OCI-LY3 (cell line): ENCODE measurements around the gene SNRPB2.

Experiments
- H2AFZ ChIP-seq: fragments of 200-600, 300-600 bp; shearing (Covaris generic); 2 replicates; pipeline ENCODE4 v1.6.0; 2014; ENCODE audit warnings: antibody characterized with exemption, low read depth, low read length
- H3K27ac ChIP-seq: fragments of 200-600, 300-600 bp; sonication (generic); 2 replicates; pipeline ENCODE4 v1.5.1; 2014; ENCODE audit warnings: mild to moderate bottlenecking, low read length, moderate library complexity, mixed read lengths
- H3K27me3 ChIP-seq: fragments of 200-600, 300-600 bp; sonication (generic); 2 replicates; pipeline ENCODE4 v1.6.1; 2014; ENCODE audit warnings: low read depth, low read length, mixed read lengths
- H3K36me3 ChIP-seq: fragments of 200-600, 300-600 bp; sonication (generic); replicated peaks from 2 replicates; pipeline ENCODE3; 2014; ENCODE audit warnings: low read depth, low read length, mixed read lengths
- H3K4me1 ChIP-seq: fragments of 300-600, 200-600 bp; sonication (generic); 2 replicates; pipeline ENCODE4 v1.6.1; 2014; ENCODE audit warnings: low read length, mixed read lengths
- H3K4me2 ChIP-seq: fragments of 200-600, 300-600 bp; sonication (generic); 2 replicates; pipeline ENCODE4 v1.6.1; 2014; ENCODE audit warnings: low read length, mixed read lengths
- H3K4me3 ChIP-seq: fragments of 300-600, 200-600 bp; sonication (generic); 2 replicates; pipeline ENCODE4 v1.5.1; 2014; ENCODE audit warnings: antibody characterized with exemption, mild to moderate bottlenecking, low read length, moderate library complexity
- H3K79me2 ChIP-seq: fragments of 300-600, 200-600 bp; shearing (Covaris generic); 2 replicates; pipeline ENCODE4 v1.6.1; 2014; ENCODE audit warnings: mild to moderate bottlenecking, low read length, mixed read lengths
- H3K9ac ChIP-seq: fragments of 300-600, 200-600 bp; shearing (Covaris generic); 2 replicates; pipeline ENCODE4 v1.6.0; 2014; ENCODE audit warnings: mild to moderate bottlenecking, low read length, moderate library complexity
- H3K9me3 ChIP-seq: fragments of 200-600, 300-600 bp; shearing (Covaris generic); 2 replicates; pipeline ENCODE4 v1.6.1; 2014; ENCODE audit warnings: low read length, mixed read lengths; ENCODE audit not compliant: insufficient read depth
- H4K20me1 ChIP-seq: fragments of 200-600, 300-600 bp; sonication (generic); 2 replicates; pipeline ENCODE4 v1.6.1; 2016; ENCODE audit warnings: low read length, mixed read lengths; ENCODE audit not compliant: insufficient read depth
- CTCF ChIP-seq: fragments of 200-600, 300-600 bp; sonication (generic); IDR thresholded peaks from 2 replicates; pipeline ENCODE4 v1.5.1; 2014; ENCODE audit warnings: antibody characterized with exemption, low read length, low read depth
- EZH2phosphoT487 ChIP-seq: fragments of 200-600 bp; shearing (Covaris generic); IDR thresholded peaks from 2 replicates; pipeline ENCODE4 v1.6.1; 2018; ENCODE audit warnings: antibody characterized with exemption, mixed run types, low read depth

SNRPB2 gene

GRCh38 chr20:16711661-16712258 is 18.1 kb upstream of the SNRPB2 start:
- no peaks in the 10 kb centered on the region for H3K9me3 ChIP-seq
- no peak overlapping the region for H2AFZ ChIP-seq
- no peaks in the 10 kb centered on the region for H3K79me2 ChIP-seq
- 0 out of 2 replicates have a peak, but pooled peaks cover 2% of the 10 kb centered on the region for H3K27me3 ChIP-seq
- no peak overlapping the region for H3K4me3 ChIP-seq
- H4K20me1 ChIP-seq, result no peaks in the 10 kb centered on the region
- no peak overlapping the region for H3K9ac ChIP-seq
- no peak overlapping the region for H3K4me2 ChIP-seq
- no peaks in the 10 kb centered on the region for H3K36me3 ChIP-seq
- peaks cover 35% of the 10 kb centered on the region for H3K4me1 ChIP-seq
- H3K27ac ChIP-seq, result no peak overlapping the region
- no peak for TF ChIP-seq EZH2phosphoT487
- TF ChIP-seq CTCF, result no peak

DNA sequence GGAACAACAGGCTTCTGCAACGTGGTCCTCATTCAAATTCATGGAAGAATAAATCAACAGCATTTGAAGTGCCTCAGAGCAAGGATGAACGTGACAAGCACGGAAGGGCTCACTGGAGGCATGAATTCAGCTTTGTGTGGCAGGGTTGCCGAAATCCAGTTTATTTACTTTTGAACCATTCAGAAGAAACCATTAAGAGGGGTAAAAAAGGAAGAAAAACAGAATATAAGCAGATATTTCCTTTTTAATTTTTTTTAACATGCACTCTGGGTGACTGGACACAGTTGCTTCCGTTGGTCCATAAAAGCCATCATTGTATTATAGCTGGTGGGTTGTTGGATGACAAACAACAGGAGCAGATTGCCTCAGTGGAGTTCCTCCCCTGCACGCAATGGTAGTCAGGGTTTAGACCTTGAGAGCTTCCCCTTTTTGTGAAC is 17.3 kb upstream of the SNRPB2 start:
- no peak overlapping the region for H2AFZ ChIP-seq
- TF ChIP-seq CTCF, result no peak
- TF ChIP-seq EZH2phosphoT487, result no peak

DNA sequence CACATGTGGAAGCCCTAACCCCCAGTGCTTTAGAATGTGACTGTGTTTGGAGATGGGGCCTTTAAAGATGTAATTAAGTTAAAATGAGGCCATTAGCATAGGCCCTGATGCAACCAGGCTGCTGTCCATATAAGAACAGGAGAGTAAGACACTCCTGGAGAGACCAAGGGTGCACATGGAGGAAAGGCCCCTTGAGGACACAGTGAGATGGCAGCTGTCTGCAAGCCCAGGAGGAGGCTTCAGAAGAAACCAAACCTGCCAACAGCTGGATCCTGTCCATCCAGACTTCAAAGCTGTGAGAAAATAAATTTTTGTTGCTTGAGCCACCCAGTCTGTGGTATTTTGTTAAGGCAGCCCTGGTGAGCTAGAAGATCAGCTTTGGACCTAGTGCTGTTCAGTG is 16.8 kb upstream of the SNRPB2 start:
- Histone ChIP-seq H3K79me2 (no peaks in the 10 kb centered on the region), H3K4me3 (no peak overlapping the region), H2AFZ (no peak overlapping the region), H3K27me3 (0 out of 2 replicates have a peak, but pooled peaks cover 2% of the 10 kb centered on the region), H3K9ac (no peak overlapping the region), H3K4me1 (peaks cover 26% of the 10 kb centered on the region), H3K27ac (no peak overlapping the region), H4K20me1 (no peaks in the 10 kb centered on the region), H3K9me3 (no peaks in the 10 kb centered on the region), H3K36me3 (no peaks in the 10 kb centered on the region), H3K4me2 (no peak overlapping the region)
- no peak for TF ChIP-seq EZH2phosphoT487

More for the DNA sequence above, 17.3 kb upstream of the SNRPB2 start:
- Histone ChIP-seq H3K27me3 (0 out of 2 replicates have a peak, but pooled peaks cover 2% of the 10 kb centered on the region), H3K4me3 (no peak overlapping the region), H3K4me1 (peaks cover 32% of the 10 kb centered on the region), H3K9ac (no peak overlapping the region), H3K4me2 (no peak overlapping the region), H4K20me1 (no peaks in the 10 kb centered on the region), H3K9me3 (no peaks in the 10 kb centered on the region), H3K36me3 (no peaks in the 10 kb centered on the region), H3K27ac (no peak overlapping the region), H3K79me2 (no peaks in the 10 kb centered on the region)

DNA sequence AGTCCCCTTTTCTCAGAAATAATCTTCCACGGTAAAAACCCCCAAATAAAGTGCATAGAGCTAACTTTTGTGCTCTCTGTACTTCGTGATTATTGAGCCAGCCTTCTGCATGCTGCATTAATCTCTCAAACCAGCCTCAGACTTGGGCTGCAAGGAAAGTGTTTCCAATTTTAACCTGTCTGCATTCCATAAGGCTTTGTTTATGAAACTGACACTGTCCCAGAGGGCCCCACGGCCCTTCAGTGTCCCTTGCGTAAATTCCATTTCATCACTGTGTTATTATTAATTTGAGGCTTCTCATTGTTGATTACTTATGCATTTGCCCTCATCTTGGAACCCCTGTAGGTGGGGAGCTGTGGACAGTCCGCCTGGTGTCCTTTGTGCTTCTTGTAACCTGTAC is 15.6 kb upstream of the SNRPB2 start:
- TF ChIP-seq EZH2phosphoT487, result no peak
- TF ChIP-seq CTCF, result no peak
- peaks cover 15% of the 10 kb centered on the region for H3K4me1 ChIP-seq
- H3K9me3 ChIP-seq, result no peaks in the 10 kb centered on the region
- no peak overlapping the region for H3K27ac ChIP-seq
- H2AFZ ChIP-seq, result no peak overlapping the region
- no peak overlapping the region for H3K4me2 ChIP-seq
- H3K36me3 ChIP-seq, result no peaks in the 10 kb centered on the region
- no peaks in the 10 kb centered on the region for H4K20me1 ChIP-seq
- H3K79me2 ChIP-seq, result no peaks in the 10 kb centered on the region
- H3K27me3 ChIP-seq, result 0 out of 2 replicates have a peak, but pooled peaks cover 2% of the 10 kb centered on the region
- no peak overlapping the region for H3K9ac ChIP-seq
- H3K4me3 ChIP-seq, result no peak overlapping the region
